Glutamatergic neuron (in vitro differentiated cells): ENCODE data around the gene QRICH1. TPM values are rescaled to one million over a fixed set of nuclear protein-coding genes. Genes with fewer than 3 reads are reported as not detected.

ENCODE experiments used
- DNase-seq: peaks from one replicate; pipeline ENCODE4 v3.0.0; 2022
- H3K27ac Mint-ChIP-seq: one replicate; pipeline ENCODE4 v1.8.0; 2020; ENCODE audit warnings: mild to moderate bottlenecking, mixed read lengths, inconsistent platforms; ENCODE audit not compliant: unreplicated experiment
- H3K27me3 Mint-ChIP-seq: one replicate; pipeline ENCODE4 v1.8.0; 2020; ENCODE audit warnings: mild to moderate bottlenecking, moderate library complexity, mixed read lengths, inconsistent platforms; ENCODE audit not compliant: unreplicated experiment
- H3K36me3 Mint-ChIP-seq: one replicate; pipeline ENCODE4 v1.8.0; 2020; ENCODE audit warnings: mild to moderate bottlenecking, mixed read lengths, inconsistent platforms; ENCODE audit not compliant: unreplicated experiment
- H3K4me1 Mint-ChIP-seq: one replicate; pipeline ENCODE4 v1.8.0; 2020; ENCODE audit warnings: mild to moderate bottlenecking, low read depth, mixed read lengths, inconsistent platforms; ENCODE audit not compliant: unreplicated experiment
- H3K4me3 Mint-ChIP-seq: one replicate; pipeline ENCODE4 v1.8.0; 2020; ENCODE audit warnings: mild to moderate bottlenecking, mixed read lengths, inconsistent platforms; ENCODE audit not compliant: unreplicated experiment
- H3K9me3 Mint-ChIP-seq: one replicate; pipeline ENCODE4 v1.8.0; 2020; ENCODE audit warnings: mild to moderate bottlenecking, moderate library complexity, mixed read lengths, inconsistent platforms; ENCODE audit not compliant: unreplicated experiment
- CTCF ChIP-seq: fragments of 200-600 bp; sonication (generic); IDR thresholded peaks from one replicate; pipeline ENCODE4 v1.5.0; 2021; ENCODE audit not compliant: partially characterized antibody, unreplicated experiment
- total RNA-seq: library from RNA; stranded (reverse); fragmentation: NEBNext Ultra II Directional; extraction: Animal tissue kit (Norgen Biotek cat#: 25700); gene quantifications from one replicate; pipeline ENCODE4 v1.2.1, GENCODE V29; 2021; ENCODE audit not compliant: unreplicated experiment

QRICH1 gene
- total RNA-seq, 1 donor from 2014 or later, result 135 TPM

DNA sequence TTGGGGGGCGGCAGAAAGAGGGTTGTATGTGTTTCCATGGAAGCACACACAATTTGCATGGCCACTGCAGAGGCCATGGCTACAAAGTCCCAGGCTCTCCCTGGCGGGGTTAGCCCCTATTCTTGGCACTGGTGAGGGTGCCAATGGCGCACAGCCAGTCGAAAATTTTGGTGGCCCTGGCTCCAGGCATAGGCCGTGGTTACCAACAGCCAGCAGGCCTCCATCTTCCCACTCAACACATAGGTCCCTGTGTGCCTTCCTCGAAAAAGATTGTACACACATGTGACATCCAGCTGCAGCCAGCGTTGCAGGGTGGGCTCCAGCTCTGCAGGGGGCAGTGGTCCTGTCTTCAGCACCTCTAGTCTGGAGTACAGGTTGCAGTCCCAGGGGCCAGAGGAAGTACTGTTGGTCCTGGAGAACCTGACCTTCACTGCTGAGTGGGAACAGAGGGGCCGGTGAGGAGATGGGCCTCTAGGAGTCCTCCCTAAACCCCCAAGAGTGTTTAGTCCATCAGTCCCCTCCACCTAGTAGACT lies 96.7 kb downstream of the QRICH1 start:
- H3K27me3 Mint-ChIP-seq, result peaks cover 5% of the 10 kb centered on the region
- no peak for DNase-seq
- peak; percentile 14 for TF ChIP-seq CTCF
- H3K27ac Mint-ChIP-seq, result no peak overlapping the region
- H3K9me3 Mint-ChIP-seq, result no peaks in the 10 kb centered on the region
- no peak overlapping the region for H3K4me3 Mint-ChIP-seq
- H3K4me1 Mint-ChIP-seq, result peaks cover 3% of the 10 kb centered on the region
- H3K36me3 Mint-ChIP-seq, result no peaks in the 10 kb centered on the region

GRCh38 chr3:48996640-48997039 lies 97.2 kb downstream of the QRICH1 start:
- H3K4me1 Mint-ChIP-seq, result peaks cover 3% of the 10 kb centered on the region
- no peak overlapping the region for H3K27ac Mint-ChIP-seq
- no peaks in the 10 kb centered on the region for H3K36me3 Mint-ChIP-seq
- peaks cover 5% of the 10 kb centered on the region for H3K27me3 Mint-ChIP-seq
- no peaks in the 10 kb centered on the region for H3K9me3 Mint-ChIP-seq
- no peak overlapping the region for H3K4me3 Mint-ChIP-seq
- DNase-seq, result no peak
- TF ChIP-seq CTCF, result no peak

GRCh38 chr3:48993834-48994233 lies 100.0 kb downstream of the QRICH1 start:
- TF ChIP-seq CTCF, result no peak
- DNase-seq, result no peak
- Mint-ChIP-seq H3K27me3 (peaks cover 8% of the 10 kb centered on the region), H3K9me3 (peaks cover 2% of the 10 kb centered on the region), H3K36me3 (no peaks in the 10 kb centered on the region), H3K27ac (no peak overlapping the region), H3K4me1 (peaks cover 6% of the 10 kb centered on the region), H3K4me3 (no peak overlapping the region)

DNA sequence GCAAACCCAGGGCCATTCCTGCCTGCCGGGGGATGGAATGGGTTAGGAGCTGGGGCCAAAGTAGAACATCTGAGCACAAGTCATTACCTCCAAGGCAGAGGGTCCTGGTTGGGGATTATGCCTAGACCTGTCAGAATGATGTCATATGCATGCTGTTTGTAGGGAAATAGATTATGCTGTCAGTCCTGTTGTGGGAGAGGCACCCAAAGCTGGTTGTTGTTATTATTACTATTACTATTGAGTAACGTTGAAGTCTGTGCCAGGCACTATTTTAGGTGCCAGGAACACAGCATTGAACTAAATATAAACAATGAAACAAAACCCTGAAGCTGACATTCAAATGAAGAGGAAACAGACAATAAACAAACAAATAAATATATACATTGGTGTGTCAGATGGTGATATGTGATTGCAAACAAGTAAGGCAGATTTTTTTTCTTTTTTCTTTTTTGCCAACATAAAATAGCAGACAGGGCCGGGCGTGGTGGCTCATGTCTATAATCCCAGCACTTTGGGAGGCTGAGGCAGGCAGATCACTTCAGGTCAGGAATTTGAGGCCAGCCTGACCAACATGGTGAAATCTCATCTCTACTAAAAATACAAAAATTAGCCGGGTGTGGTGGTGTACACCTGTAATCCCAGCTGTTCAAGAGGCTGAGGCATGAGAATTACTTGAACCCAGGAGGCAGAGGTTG lies 101.9 kb downstream of the QRICH1 start:
- Mint-ChIP-seq H3K4me3 (no peak overlapping the region), H3K27me3 (peaks cover 9% of the 10 kb centered on the region), H3K9me3 (peaks cover 3% of the 10 kb centered on the region), H3K4me1 (peaks cover 8% of the 10 kb centered on the region), H3K36me3 (no peaks in the 10 kb centered on the region), H3K27ac (no peak overlapping the region)
- DNase-seq, result no peak
- no peak for TF ChIP-seq CTCF
